ENCODE results near the gene PPIB.

DNA sequence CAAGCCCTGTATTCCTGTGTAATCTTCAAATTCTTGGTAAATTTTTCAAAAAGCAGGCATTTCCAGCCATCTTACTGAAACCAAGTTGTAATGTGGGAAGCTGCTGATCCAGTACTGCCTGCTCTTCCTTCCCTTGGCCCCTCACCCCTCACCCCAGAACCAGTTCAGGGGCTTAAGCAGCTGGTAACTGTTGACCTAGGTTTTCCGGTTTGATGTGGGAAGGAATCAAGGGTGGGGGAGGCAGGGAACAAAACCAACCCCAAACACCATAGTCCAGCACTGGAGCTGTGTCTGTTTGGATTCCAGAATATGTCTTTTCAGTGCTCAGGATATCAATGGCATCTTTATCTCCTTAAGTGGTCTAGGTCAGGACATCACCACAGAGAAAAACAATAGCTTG, 40.4 kb downstream of the PPIB start:
- TF ChIP-seq, protein P1, sequence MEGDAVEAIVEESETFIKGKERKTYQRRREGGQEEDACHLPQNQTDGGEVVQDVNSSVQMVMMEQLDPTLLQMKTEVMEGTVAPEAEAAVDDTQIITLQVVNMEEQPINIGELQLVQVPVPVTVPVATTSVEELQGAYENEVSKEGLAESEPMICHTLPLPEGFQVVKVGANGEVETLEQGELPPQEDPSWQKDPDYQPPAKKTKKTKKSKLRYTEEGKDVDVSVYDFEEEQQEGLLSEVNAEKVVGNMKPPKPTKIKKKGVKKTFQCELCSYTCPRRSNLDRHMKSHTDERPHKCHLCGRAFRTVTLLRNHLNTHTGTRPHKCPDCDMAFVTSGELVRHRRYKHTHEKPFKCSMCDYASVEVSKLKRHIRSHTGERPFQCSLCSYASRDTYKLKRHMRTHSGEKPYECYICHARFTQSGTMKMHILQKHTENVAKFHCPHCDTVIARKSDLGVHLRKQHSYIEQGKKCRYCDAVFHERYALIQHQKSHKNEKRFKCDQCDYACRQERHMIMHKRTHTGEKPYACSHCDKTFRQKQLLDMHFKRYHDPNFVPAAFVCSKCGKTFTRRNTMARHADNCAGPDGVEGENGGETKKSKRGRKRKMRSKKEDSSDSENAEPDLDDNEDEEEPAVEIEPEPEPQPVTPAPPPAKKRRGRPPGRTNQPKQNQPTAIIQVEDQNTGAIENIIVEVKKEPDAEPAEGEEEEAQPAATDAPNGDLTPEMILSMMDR (IDR thresholded peaks at IDR 0.05), result no peak
- TF ChIP-seq POLR2A (IDR thresholded peaks at IDR 0.05), result no peak

Measured in uterus (tissue), 2 donors.